IPS-18c (cell line): ENCODE measurements around the gene CFAP126.
"Not testable (repeated sequence)": the region's sequence is repeated elsewhere in the genome, so short reads cannot be mapped to it uniquely, and the experiment has no call there.

Experiments used
- H3K4me3 ChIP-seq: 2 replicates; pipeline ENCODE4 v1.7.0; 2013; ENCODE audit warnings: low read depth, mild to moderate bottlenecking, low read length, moderate library complexity; ENCODE audit not compliant: insufficient read depth
- H3K9me3 ChIP-seq: one replicate; pipeline ENCODE4 v1.6.1; 2013; ENCODE audit warnings: mild to moderate bottlenecking, low read length, moderate library complexity; ENCODE audit not compliant: control insufficient read depth, insufficient read depth

CFAP126 gene, protein sequence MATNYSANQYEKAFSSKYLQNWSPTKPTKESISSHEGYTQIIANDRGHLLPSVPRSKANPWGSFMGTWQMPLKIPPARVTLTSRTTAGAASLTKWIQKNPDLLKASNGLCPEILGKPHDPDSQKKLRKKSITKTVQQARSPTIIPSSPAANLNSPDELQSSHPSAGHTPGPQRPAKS

GRCh38 chr1:161367684-161368400 is at the start of gene CFAP126:
Gene CFAP126 (minus strand): TSS chr1:161367876. CDS start chr1:161367868, 8 bp downstream.
- H3K9me3 ChIP-seq, result no peaks in the 10 kb centered on the region
- H3K4me3 ChIP-seq, result no peak within 1 kb of the TSS

GRCh38 chr1:161413050-161413449 is 45.4 kb upstream of the CFAP126 start:
- H3K4me3 ChIP-seq, H3K9me3 ChIP-seq: not testable (repeated sequence)

DNA sequence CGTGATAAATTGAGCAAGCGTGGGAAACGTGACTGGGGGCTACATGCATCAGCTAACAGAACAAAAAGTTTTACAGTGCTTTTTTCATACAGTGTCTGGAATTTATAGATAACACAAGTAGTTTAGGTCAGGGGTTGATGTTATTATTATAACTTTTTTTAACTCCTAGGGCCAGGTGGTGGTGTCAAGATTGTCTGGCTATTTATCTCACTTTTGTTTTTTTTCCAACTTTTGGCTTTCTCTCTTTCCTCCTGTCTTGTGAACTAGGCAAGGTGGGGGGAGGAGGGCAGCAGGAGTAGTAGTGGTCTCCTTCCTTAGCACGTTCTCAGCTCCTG is 42.9 kb upstream of the CFAP126 start:
- H3K4me3 ChIP-seq, H3K9me3 ChIP-seq: not testable (repeated sequence)

DNA sequence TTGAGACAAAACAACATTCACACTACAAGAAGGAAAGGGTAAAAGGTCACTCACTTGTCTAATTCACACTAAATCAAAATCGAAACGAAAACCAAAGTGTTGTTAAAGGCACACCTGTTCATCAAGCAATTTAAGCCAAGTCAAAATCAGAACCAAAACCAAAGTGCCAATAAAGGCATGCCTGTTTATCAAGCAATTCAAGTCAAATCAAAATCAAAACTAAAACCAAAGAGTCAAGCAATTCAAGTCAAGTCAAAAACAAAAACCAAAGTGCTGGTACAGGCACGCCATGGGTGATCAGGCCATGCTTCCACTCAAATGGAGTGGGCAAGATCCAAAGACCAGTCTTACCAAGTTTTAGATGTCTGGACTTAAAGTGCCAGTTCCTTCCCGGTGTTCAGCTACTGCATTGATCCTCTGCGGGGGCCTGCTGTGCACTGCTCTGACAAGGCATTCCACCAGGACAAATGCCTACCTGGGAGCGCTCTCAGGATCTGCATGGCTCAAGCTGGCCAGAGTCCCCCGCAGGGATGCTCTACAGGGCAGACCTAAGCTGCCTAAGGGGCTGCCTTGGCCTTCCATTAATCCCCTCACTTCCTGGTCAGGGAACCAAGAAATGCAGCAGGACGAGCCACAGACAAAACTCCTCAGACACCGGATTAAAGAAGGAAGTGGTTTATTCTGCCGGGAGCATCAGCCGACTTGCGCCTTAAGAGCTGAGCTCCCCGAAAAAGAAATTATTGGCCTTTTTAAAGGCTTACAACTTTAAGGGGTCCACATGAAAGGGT is 42.4 kb upstream of the CFAP126 start:
- H3K4me3 ChIP-seq, H3K9me3 ChIP-seq: not testable (repeated sequence)

DNA sequence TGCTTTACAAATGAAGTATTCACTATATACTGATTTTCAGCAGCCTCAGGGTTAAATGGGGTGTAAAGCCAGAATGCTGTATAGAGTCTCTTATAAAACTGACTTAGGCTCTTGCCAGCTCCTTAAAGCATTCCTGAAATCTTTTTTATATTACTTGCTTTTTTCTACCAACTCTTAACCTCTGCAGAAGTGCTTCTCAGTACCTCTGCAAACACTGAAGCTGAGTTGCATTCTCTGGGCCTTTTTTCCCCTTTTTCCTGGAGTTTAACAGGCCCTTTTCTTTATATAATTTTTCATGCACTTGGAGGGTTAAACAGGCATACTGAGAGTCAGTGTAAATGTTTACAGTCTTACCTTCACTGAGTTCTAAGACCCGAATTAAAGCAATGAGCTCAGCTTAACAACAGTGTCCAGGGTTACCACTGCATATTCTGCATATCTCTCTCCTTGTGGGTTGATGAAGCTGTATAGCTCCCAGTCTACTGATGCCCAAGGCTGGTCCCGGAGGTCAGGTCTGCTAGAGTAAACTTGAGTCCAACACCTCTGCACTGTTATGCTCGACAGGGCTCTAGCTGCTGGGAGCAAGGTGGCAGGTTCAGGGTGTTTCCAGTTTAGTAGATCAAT is 40.9 kb upstream of the CFAP126 start:
- Histone ChIP-seq H3K9me3 (no peaks in the 10 kb centered on the region), H3K4me3 (no peak overlapping the region)

GRCh38 chr1:161407451-161407985 is 39.8 kb upstream of the CFAP126 start:
- no peaks in the 10 kb centered on the region for H3K9me3 ChIP-seq
- H3K4me3 ChIP-seq, result no peak overlapping the region

- H3K4me3 ChIP-seq, H3K9me3 ChIP-seq: not testable (repeated sequence)
Observed at GRCh38 chr1:161406551-161406950, 38.9 kb upstream of the CFAP126 start.

DNA sequence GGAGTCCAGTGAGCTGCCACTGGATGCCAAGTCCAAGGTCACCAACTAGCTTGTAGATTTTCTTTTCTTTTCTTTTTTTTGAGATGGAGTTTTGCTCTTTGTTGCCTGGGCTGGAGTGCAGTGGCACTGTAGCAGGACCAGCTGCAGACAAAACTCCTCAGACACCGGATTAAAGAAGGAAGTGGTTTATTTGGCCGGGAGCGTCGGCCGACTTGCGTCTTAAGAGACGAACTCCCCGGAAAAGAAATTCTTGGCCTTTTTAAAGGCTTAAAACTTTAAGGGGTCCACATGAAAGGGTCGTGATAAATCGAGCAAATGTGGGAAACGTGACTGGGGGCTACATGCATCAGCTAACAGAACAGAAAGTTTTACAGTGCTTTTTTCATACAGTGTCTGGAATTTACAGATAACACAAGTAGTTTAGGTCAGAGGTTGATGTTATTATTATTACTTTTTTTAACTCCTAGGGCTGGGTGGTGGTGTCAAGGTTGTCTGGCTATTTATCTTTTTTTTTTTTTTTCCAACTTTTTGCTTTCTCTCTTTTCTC is 36.4 kb upstream of the CFAP126 start:
- no peaks in the 10 kb centered on the region for H3K9me3 ChIP-seq
- no peak overlapping the region for H3K4me3 ChIP-seq

- no peaks in the 10 kb centered on the region for H3K9me3 ChIP-seq
- no peak overlapping the region for H3K4me3 ChIP-seq
Observed at GRCh38 chr1:161402446-161402845, 34.8 kb upstream of the CFAP126 start.

GRCh38 chr1:161399257-161399998 is 31.8 kb upstream of the CFAP126 start:
- peak overlapping the region; percentile 82 for H3K4me3 ChIP-seq
- no peaks in the 10 kb centered on the region for H3K9me3 ChIP-seq

DNA sequence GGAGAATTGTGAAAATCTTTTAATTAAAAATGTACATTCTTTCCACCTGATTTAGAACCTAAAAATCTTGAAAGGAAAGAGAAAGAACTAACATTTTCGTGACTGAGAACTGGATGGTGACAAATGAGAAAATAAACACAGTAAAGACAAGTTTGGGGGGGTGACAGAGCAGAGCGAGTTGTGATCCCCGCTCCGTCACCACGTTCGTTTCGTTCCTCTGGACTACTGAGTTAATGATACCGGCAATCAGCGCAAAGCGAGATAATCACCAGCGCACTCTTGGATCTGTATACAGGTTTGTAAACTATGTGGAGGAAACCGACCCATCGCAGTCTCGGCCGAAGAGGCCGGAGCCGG is 31.2 kb upstream of the CFAP126 start:
- Histone ChIP-seq H3K9me3 (no peaks in the 10 kb centered on the region), H3K4me3 (peak overlapping the region; percentile 82)

DNA sequence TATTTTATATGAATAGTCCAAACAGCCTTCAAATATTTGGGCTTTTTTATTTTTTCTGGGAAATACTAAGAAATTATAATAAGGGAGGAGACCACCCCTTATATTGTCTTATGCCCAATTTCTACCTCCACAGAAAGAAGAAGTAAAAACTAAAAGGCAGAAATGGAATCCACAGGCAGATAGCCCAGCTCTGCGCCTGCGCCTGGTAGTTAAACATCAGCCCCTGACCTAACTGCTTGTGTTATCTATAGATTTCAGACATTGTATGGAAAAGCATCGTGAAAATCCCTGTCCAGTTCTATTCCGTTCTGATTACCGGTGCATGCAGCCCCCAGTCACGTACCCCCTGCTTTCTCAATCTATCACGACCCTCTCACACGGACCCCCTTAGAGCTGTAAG is 29.4 kb upstream of the CFAP126 start:
- not testable (repeated sequence) for H3K4me3 ChIP-seq, H3K9me3 ChIP-seq

GRCh38 chr1:161393151-161393550 is 25.5 kb upstream of the CFAP126 start:
- no peaks in the 10 kb centered on the region for H3K9me3 ChIP-seq
- no peak overlapping the region for H3K4me3 ChIP-seq

DNA sequence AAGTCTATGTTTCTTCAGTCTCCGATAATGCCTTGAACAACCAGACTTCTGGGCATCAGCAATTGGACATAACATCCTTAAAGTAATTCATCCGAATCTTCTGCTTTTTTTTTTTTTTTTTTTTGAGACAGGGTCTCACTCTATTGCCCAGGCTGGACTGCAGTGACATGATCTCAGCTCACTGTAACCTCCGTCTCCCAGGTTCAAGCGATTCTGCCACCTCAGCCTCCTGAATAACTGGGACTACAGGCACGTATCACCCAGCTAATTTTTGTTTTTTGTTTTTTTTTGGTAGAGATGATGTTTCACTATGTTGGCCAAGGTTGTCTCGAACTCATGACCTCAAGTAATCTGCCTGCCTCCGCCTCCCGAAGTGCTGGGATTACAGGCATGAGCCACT is 23.9 kb upstream of the CFAP126 start:
- Histone ChIP-seq H3K4me3 (no peak overlapping the region), H3K9me3 (no peaks in the 10 kb centered on the region)

- H3K4me3 ChIP-seq, H3K9me3 ChIP-seq: not testable (repeated sequence)
Observed at GRCh38 chr1:161391136-161391535, 23.5 kb upstream of the CFAP126 start.

- no peaks in the 10 kb centered on the region for H3K9me3 ChIP-seq
- H3K4me3 ChIP-seq, result peak overlapping the region; percentile 81
Observed at GRCh38 chr1:161390559-161390858, 22.8 kb upstream of the CFAP126 start.
